Measurements from ENCODE around the gene ELF1. TPM values are rescaled to one million over a fixed set of nuclear protein-coding genes. Genes with fewer than 3 reads are reported as not detected.

Gene ELF1
- total RNA-seq, 2 donors from 2014 or later = 108 to 123 TPM

- H3K36me3 ChIP-seq = no peaks in the 10 kb centered on the region
- H3K4me3 ChIP-seq = peak overlapping the region in 1 of 2 donors; percentile 13
- no peaks in the 10 kb centered on the region for H3K27me3 ChIP-seq (replicated peaks; ENCODE audit: insufficient read depth)
- TF ChIP-seq POLR2AphosphoS5 (IDR thresholded peaks at IDR 0.05) = peak; percentile 36
- no peak for TF ChIP-seq CTCF (IDR thresholded peaks at IDR 0.05)
- TF ChIP-seq POLR2A (IDR thresholded peaks at IDR 0.05) = peak; percentile 34
- intact Hi-C loops (cut with DNase I) = no loop called here
- peak overlapping the region; percentile 81 to 90 for H3K27ac ChIP-seq
- peak; percentile 47 for DNase-seq (ENCODE audit: low spot score)
- H3K9me3 ChIP-seq = no peaks in the 10 kb centered on the region
- WGBS = 19% methylated on average over 2 of the region's 2 CpGs
- no peaks in the 10 kb centered on the region for H3K4me1 ChIP-seq (replicated peaks)
Observed at GRCh38 chr13:41017159-41017558, 2.0 kb downstream of the ELF1 start.

- Histone ChIP-seq H3K27me3 (replicated peaks; ENCODE audit: insufficient read depth) (no peaks in the 10 kb centered on the region), H3K9me3 (no peaks in the 10 kb centered on the region), H3K27ac (no peak overlapping the region), H3K4me1 (replicated peaks) (no peaks in the 10 kb centered on the region), H3K36me3 (no peaks in the 10 kb centered on the region), H3K4me3 (no peak overlapping the region)
- no peak for DNase-seq (ENCODE audit: low spot score)
- WGBS = 77% methylated on average over 6 of the region's 6 CpGs
- intact Hi-C loops (cut with DNase I) = no loop called here
- no peak for TF ChIP-seq POLR2AphosphoS5 (IDR thresholded peaks at IDR 0.05)
- no peak for TF ChIP-seq POLR2A (IDR thresholded peaks at IDR 0.05)
- no peak for TF ChIP-seq CTCF (IDR thresholded peaks at IDR 0.05)
Observed at GRCh38 chr13:41015920-41016319, 3.2 kb downstream of the ELF1 start.

GRCh38 chr13:41013835-41014234 lies 5.3 kb downstream of the ELF1 start:
- Histone ChIP-seq H3K4me1 (replicated peaks) (no peaks in the 10 kb centered on the region), H3K36me3 (no peaks in the 10 kb centered on the region), H3K27me3 (replicated peaks; ENCODE audit: insufficient read depth) (no peaks in the 10 kb centered on the region), H3K9me3 (no peaks in the 10 kb centered on the region), H3K4me3 (no peak overlapping the region), H3K27ac (no peak overlapping the region)
- intact Hi-C loops (cut with DNase I) = no loop called here
- DNase-seq (ENCODE audit: low spot score) = no peak
- TF ChIP-seq POLR2AphosphoS5 (IDR thresholded peaks at IDR 0.05) = no peak
- 86% methylated on average over 2 of the region's 2 CpGs for WGBS

GRCh38 chr13:41012536-41012935 lies 6.6 kb downstream of the ELF1 start:
- no peak for TF ChIP-seq POLR2A (IDR thresholded peaks at IDR 0.05)
- no peak for TF ChIP-seq CTCF (IDR thresholded peaks at IDR 0.05)
- no peak for TF ChIP-seq POLR2AphosphoS5 (IDR thresholded peaks at IDR 0.05)
- Histone ChIP-seq H3K36me3 (no peaks in the 10 kb centered on the region), H3K4me3 (no peak overlapping the region), H3K27me3 (replicated peaks; ENCODE audit: insufficient read depth) (no peaks in the 10 kb centered on the region), H3K9me3 (no peaks in the 10 kb centered on the region), H3K27ac (no peak overlapping the region), H3K4me1 (replicated peaks) (no peaks in the 10 kb centered on the region)
- intact Hi-C loops (cut with DNase I) = no loop called here
- WGBS = 89% methylated on average over 2 of the region's 2 CpGs
- no peak for DNase-seq (ENCODE audit: low spot score)

- Histone ChIP-seq H3K9me3 (no peaks in the 10 kb centered on the region), H3K27ac (no peak overlapping the region), H3K36me3 (no peaks in the 10 kb centered on the region), H3K4me1 (replicated peaks) (no peaks in the 10 kb centered on the region), H3K27me3 (replicated peaks; ENCODE audit: insufficient read depth) (no peaks in the 10 kb centered on the region), H3K4me3 (no peak overlapping the region)
- DNase-seq (ENCODE audit: low spot score) = no peak
- 70% methylated on average over 4 of the region's 4 CpGs for WGBS
- TF ChIP-seq POLR2AphosphoS5 (IDR thresholded peaks at IDR 0.05) (no peak), CTCF (IDR thresholded peaks at IDR 0.05) (no peak), POLR2A (IDR thresholded peaks at IDR 0.05) (no peak)
- intact Hi-C loops (cut with DNase I) = no loop called here
Observed at GRCh38 chr13:41011382-41011956, 7.6 kb downstream of the ELF1 start.
